HEK293T (cell line): Measurements from ENCODE around the gene AKT3.

Source experiments
- CTBP1 ChIP-seq: fragments of 450-650 bp; IDR thresholded peaks from 2 replicates; pipeline ENCODE4 v1.6.1; 2016; ENCODE audit warnings: borderline replicate concordance
- FOXA1 ChIP-seq: fragments of 450-650 bp; IDR thresholded peaks from 2 replicates; pipeline ENCODE4 v1.6.1; 2016; ENCODE audit warnings: mild to moderate bottlenecking
- FOXM1 ChIP-seq: fragments of 450-650 bp; IDR thresholded peaks from 2 replicates; pipeline ENCODE4 v1.6.1; 2017; ENCODE audit warnings: mild to moderate bottlenecking, borderline replicate concordance
- HDGF ChIP-seq: fragments of 450-650 bp; IDR thresholded peaks from 2 replicates; pipeline ENCODE4 v1.6.1; 2017; ENCODE audit warnings: antibody characterized with exemption, borderline replicate concordance
- SP1 ChIP-seq: fragments of 450-650 bp; IDR thresholded peaks from 2 replicates; pipeline ENCODE4 v1.6.1; 2017
- SUZ12 ChIP-seq: fragments of 450-650 bp; IDR thresholded peaks from 2 replicates; pipeline ENCODE4 v1.6.1; 2016; ENCODE audit warnings: mild to moderate bottlenecking
- TARDBP ChIP-seq: fragments of 450-650 bp; IDR thresholded peaks from 2 replicates; pipeline ENCODE4 v1.6.1; 2016
- ZNF384 ChIP-seq: fragments of 450-650 bp; IDR thresholded peaks from 2 replicates; pipeline ENCODE4 v1.6.1; 2016

DNA sequence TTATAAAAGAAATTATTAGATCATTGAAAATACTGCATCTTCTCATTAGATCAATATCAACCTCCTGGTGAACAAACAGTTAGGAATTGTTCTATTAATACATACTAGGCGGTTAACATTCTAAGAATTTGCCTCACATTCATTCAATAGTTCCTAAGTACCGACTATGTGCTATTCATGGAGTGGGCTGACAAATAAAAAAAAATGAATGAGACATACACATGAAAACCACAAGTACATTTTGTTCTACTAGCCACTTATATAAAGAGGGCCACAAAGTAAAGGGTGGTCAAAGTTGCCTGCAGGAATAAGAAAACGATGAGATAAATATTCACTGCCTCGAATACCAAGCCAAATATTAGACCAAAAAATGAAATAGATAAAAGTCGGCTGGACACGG is 299.8 kb downstream of the AKT3 start:
- TF ChIP-seq SP1 = no peak
- TF ChIP-seq ZNF384 = no peak
- TF ChIP-seq HDGF = no peak
- no peak for TF ChIP-seq SUZ12
- no peak for TF ChIP-seq FOXM1
- no peak for TF ChIP-seq TARDBP
- TF ChIP-seq CTBP1 = no peak
- TF ChIP-seq FOXA1 = no peak
